OCI-LY3 (cell line): ENCODE data around the gene ELMO1.

ENCODE experiments used
- CTCF ChIP-seq: fragments of 200-600, 300-600 bp; sonication (generic); IDR thresholded peaks from 2 replicates; pipeline ENCODE4 v1.5.1; 2014; ENCODE audit warnings: antibody characterized with exemption, low read length, low read depth
- EZH2phosphoT487 ChIP-seq: fragments of 200-600 bp; shearing (Covaris generic); IDR thresholded peaks from 2 replicates; pipeline ENCODE4 v1.6.1; 2018; ENCODE audit warnings: antibody characterized with exemption, mixed run types, low read depth

GRCh38 chr7:37040330-37040729 lies 408.3 kb downstream of the ELMO1 start:
- TF ChIP-seq CTCF, result no peak
- no peak for TF ChIP-seq EZH2phosphoT487
